ENCODE results near the gene DLGAP5. TPM values are rescaled to one million over a fixed set of nuclear protein-coding genes. Genes with fewer than 3 reads are reported as not detected.

Gene DLGAP5
- total and polyA plus RNA-seq, 2 of the 13 experiments (the other 11 are each of a cell fraction or from before 2014, with no cell fraction given), result 7.7 to 55.8 TPM

DNA sequence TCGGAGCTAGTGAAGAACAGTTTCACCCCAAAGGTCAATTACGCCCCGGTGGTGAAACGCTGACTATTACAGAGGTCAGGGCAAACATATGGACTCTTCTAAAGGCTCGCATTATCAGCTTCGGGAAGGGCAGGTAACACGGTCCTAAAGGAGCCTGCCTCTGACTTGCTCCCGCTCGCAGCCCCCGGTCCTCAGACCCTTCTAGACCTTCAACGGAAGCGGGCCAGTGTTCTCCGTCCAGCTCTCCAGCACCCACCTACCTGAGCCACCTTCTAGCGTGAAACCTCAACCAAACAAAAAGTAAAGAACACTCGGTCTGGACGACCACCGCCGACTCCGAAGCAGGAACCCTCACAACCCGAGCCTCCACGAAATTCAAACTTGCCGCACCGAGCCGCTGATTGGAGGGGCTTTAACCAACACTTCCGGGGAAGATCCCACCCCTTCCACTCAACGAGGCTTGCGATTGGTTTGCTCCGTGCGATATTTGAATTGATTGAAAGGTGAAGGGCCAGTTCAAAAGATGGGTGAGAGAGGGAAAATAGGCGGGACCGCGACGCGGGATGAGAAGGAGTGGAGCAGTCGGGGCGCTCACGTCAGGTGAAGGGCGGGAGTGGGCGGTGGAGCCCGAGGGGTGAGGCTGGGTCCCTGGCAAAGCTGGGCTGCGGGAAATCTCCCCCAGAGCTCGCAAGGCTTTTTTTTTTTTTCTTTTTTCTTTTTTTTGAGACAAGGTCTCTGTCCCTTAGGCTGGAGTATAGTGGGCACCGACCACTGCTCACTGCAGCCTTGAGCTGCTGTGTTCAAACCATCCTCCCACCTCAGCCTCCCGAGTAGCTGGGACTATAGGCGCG lies at the start of gene DLGAP5 (continued):
- TF ChIP-seq, protein P1, sequence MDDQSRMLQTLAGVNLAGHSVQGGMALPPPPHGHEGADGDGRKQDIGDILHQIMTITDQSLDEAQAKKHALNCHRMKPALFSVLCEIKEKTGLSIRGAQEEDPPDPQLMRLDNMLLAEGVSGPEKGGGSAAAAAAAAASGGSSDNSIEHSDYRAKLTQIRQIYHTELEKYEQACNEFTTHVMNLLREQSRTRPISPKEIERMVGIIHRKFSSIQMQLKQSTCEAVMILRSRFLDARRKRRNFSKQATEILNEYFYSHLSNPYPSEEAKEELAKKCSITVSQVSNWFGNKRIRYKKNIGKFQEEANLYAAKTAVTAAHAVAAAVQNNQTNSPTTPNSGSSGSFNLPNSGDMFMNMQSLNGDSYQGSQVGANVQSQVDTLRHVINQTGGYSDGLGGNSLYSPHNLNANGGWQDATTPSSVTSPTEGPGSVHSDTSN (CRISPR knock-in tag; IDR thresholded peaks at IDR 0.05; ENCODE audit: borderline replicate concordance), result 0 out of 2 replicates have a peak, but pooled peaks have one; percentile 44
- TF ChIP-seq FOXK2 (IDR thresholded peaks at IDR 0.05) (peak; percentile 57), PHF5A (CRISPR knock-in tag; IDR thresholded peaks at IDR 0.05; ENCODE audit: low read depth, unreplicated experiment) (no peak)
- TF ChIP-seq, protein P2, sequence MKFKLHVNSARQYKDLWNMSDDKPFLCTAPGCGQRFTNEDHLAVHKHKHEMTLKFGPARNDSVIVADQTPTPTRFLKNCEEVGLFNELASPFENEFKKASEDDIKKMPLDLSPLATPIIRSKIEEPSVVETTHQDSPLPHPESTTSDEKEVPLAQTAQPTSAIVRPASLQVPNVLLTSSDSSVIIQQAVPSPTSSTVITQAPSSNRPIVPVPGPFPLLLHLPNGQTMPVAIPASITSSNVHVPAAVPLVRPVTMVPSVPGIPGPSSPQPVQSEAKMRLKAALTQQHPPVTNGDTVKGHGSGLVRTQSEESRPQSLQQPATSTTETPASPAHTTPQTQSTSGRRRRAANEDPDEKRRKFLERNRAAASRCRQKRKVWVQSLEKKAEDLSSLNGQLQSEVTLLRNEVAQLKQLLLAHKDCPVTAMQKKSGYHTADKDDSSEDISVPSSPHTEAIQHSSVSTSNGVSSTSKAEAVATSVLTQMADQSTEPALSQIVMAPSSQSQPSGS (CRISPR knock-in tag; IDR thresholded peaks at IDR 0.05), result no peak

DNA sequence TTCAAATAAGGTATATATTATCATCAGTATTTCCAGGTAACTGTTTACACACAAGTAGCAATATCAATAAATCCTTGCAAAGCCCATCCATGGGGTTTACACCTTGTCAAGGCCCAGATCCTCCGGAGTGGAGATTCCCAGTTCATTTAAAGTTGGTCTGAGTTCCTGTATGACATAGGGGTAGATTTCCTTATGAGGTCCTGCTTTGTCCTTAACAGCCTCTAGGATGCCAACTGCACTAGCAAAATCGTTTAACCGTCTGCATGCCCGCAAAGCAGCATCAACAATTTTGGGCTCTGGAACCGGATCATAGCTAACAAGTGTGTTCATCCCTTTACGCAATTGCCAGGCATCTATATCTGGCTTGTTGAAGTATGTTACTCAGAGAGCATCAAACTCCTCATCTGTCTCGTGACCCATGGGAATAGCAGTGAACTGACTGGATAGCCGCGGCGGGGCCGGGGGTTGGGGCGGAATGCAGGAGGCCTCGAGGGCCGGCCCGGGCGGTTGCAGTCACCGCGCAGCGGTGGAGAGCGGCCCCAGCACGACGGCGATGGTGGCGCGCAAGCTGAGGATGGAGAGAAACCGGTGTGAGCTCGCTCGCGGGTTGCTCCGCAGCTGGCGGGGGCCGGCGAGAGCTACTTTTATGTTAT lies 49.3 kb upstream of the DLGAP5 start:
- H3K27ac ChIP-seq (ENCODE audit: extremely low read length, insufficient read depth, low read length), result no peak overlapping the region
- no peak overlapping the region for H2AFZ ChIP-seq (ENCODE audit: low read length)
- H3K79me2 ChIP-seq (ENCODE audit: insufficient read depth, low read length), result no peaks in the 10 kb centered on the region
- H3K4me1 ChIP-seq (ENCODE audit: insufficient read depth, low read length), result no peaks in the 10 kb centered on the region
- no peak overlapping the region for H3K4me2 ChIP-seq (ENCODE audit: low read depth, low read length)
- H4K20me1 ChIP-seq (ENCODE audit: insufficient read depth, low read length), result no peaks in the 10 kb centered on the region
- H3K9me3 ChIP-seq (ENCODE audit: low read length), result no peaks in the 10 kb centered on the region; the same call in 1 of the 2 replicates
- FAIRE-seq (no peak), ATAC-seq (peak; percentile 77), DNase-seq (ENCODE audit: low spot score) (no peak)
- 15% methylated on average over 11 of the region's 33 CpGs for WGBS (ENCODE audit: low lambda C conversion rate)
- intact Hi-C loops (cut with micrococcal nuclease; ENCODE audit: unreplicated experiment), result no loop called here
- CTCF ChIA-PET (ENCODE audit: low intra/inter-chr PET ratio, low total read pairs), result no interaction called here
- H3K36me3 ChIP-seq (replicated peaks in 1 of 2; ENCODE audit: control insufficient read depth in 1 of 2, insufficient read depth in 2 of 2, low read length in 2 of 2), result no peaks in the 10 kb centered on the region
- no peak overlapping the region for H3K9ac ChIP-seq (ENCODE audit: insufficient read depth, low read depth, low read length)
- H3K4me3 ChIP-seq (replicated peaks in 1 of 3; ENCODE audit: insufficient read depth in 1 of 3, low read depth in 2 of 3, low read length in 3 of 3), result no peak overlapping the region
- TF ChIP-seq ARHGAP35 (CRISPR knock-in tag; IDR thresholded peaks at IDR 0.05; ENCODE audit: borderline replicate concordance) (no peak), FOXM1 (CRISPR knock-in tag; IDR thresholded peaks at IDR 0.05) (no peak), HES4 (CRISPR knock-in tag; IDR thresholded peaks at IDR 0.05; ENCODE audit: borderline replicate concordance) (no peak), ZFAT (CRISPR knock-in tag; conservative IDR thresholded peaks at IDR 0.05) (no peak)
- TF ChIP-seq, protein P3, sequence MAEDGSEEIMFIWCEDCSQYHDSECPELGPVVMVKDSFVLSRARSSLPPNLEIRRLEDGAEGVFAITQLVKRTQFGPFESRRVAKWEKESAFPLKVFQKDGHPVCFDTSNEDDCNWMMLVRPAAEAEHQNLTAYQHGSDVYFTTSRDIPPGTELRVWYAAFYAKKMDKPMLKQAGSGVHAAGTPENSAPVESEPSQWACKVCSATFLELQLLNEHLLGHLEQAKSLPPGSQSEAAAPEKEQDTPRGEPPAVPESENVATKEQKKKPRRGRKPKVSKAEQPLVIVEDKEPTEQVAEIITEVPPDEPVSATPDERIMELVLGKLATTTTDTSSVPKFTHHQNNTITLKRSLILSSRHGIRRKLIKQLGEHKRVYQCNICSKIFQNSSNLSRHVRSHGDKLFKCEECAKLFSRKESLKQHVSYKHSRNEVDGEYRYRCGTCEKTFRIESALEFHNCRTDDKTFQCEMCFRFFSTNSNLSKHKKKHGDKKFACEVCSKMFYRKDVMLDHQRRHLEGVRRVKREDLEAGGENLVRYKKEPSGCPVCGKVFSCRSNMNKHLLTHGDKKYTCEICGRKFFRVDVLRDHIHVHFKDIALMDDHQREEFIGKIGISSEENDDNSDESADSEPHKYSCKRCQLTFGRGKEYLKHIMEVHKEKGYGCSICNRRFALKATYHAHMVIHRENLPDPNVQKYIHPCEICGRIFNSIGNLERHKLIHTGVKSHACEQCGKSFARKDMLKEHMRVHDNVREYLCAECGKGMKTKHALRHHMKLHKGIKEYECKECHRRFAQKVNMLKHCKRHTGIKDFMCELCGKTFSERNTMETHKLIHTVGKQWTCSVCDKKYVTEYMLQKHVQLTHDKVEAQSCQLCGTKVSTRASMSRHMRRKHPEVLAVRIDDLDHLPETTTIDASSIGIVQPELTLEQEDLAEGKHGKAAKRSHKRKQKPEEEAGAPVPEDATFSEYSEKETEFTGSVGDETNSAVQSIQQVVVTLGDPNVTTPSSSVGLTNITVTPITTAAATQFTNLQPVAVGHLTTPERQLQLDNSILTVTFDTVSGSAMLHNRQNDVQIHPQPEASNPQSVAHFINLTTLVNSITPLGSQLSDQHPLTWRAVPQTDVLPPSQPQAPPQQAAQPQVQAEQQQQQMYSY (CRISPR knock-in tag; IDR thresholded peaks at IDR 0.05), result no peak
- no TSS peak for BruUV-seq (replicated peaks)
- POLR2A ChIA-PET, result no interaction called here
- H3K27me3 ChIP-seq (ENCODE audit: control insufficient read depth in 1 of 2, insufficient read depth in 2 of 2, low read length in 2 of 2), result peaks cover 5 to 41% of the 10 kb centered on the region in 2 experiments; a peak in 3 of 5 replicates
- in situ Hi-C loops (cut with HindIII; ENCODE audit: extremely low pct_ligation_motif_present, low pct_unique_long_range_greater_than_20kb), result no loop called here
